NCI-H345 (cell line): ENCODE results near the gene TKFC.

Experiments used
- DNase-seq: peaks from one replicate; lab custom pipeline; 2025; lab: John Stamatoyannopoulos, UW

The TKFC gene, protein sequence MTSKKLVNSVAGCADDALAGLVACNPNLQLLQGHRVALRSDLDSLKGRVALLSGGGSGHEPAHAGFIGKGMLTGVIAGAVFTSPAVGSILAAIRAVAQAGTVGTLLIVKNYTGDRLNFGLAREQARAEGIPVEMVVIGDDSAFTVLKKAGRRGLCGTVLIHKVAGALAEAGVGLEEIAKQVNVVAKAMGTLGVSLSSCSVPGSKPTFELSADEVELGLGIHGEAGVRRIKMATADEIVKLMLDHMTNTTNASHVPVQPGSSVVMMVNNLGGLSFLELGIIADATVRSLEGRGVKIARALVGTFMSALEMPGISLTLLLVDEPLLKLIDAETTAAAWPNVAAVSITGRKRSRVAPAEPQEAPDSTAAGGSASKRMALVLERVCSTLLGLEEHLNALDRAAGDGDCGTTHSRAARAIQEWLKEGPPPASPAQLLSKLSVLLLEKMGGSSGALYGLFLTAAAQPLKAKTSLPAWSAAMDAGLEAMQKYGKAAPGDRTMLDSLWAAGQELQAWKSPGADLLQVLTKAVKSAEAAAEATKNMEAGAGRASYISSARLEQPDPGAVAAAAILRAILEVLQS

DNA sequence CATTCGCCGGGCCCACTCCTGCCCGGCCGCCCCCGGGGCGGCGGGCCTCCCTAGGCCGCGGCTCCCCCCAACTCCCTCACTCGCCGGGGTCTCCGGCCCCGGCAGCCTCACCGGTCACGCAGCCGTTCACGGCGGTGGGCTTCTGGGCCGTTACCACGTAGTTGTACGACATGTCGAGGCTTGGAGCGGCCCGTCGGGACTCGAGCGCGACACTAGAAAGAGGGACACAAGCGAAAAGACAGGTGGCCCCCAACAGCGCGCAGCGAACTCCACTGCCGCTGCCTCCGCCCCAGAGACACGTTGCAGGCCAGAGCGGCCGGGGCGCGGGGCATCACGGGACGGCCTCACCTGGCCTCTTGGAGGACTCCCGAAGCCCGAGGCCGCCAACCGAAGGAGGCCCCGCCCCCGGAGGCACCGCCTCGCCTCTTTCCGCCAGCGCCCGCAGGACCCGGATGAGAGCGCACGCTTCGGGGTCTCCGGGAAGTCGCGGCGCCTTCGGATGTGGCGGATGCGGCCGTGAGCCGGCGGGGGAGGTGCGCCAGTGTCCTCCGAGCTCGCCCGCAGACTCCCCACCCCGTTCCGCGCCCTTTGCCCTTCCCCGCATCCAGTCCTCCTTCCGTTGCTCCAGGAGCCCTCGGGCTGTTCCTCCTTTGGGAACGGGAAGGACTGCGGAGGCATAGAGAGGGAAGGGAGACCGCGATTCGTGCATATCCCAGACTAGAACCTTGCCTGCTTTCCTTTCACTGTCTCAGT lies at the start of gene TKFC, which contains the start of gene DDB1:
Gene TKFC (plus strand): TSS at position 432 of the 753 bp plus-strand sequence. CDS start 1,501 bp downstream, outside the sequence.
Gene DDB1 (minus strand): TSS at position 309 of the 753 bp plus-strand sequence. CDS start 137 bp downstream, at position 172.
- peak; percentile 96 for DNase-seq

DNA sequence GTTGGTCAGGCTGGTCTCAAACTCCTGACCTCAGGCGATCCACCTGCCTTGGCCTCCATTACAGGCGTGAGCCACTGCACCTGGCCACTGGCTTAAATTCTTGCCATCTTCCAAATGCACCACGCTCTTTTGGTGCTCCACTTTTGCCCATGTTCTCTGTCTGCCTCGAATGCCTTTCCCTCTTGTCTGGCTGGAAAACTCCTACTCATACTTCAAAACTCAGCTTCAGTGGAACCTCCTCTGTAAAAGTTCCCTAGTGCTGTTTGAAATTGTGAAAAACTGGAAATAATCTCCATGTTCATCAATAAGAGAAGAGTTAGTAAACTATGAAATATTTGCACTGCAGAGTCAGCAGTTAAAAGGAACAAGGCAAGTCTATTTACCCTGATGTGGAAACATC lies 49.4 kb upstream of the TKFC start:
- no peak for DNase-seq

DNA sequence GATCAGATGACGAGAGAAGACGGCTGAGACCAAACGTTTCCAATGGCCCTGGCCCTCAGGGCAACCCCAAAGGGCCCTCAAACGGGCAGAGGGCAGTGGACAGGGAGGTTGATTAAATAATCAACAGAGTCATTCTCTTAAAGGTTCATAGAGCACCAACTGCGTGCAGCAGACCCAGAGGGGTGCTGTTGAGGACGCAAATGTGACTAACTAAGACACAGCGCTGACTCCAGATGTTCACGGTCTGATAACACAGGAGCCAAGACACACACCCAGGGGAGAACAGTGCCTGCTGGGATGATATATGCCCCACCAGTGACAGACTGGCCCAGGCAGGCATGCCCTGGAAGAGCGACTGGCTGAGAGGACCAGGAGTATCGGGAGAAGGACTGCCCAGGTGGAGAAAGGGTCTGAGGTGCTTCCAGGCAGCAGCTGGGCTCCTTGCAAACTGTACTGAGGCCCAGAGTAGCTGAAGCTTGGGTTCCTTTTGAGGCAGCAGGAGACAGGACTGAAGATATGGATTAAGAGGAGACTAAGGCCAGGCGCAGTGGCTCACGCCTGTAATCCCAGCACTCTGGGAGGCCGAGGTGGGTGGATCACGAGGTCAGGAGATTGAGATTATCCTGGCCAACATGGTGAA lies 45.6 kb upstream of the TKFC start:
- no peak for DNase-seq

DNA sequence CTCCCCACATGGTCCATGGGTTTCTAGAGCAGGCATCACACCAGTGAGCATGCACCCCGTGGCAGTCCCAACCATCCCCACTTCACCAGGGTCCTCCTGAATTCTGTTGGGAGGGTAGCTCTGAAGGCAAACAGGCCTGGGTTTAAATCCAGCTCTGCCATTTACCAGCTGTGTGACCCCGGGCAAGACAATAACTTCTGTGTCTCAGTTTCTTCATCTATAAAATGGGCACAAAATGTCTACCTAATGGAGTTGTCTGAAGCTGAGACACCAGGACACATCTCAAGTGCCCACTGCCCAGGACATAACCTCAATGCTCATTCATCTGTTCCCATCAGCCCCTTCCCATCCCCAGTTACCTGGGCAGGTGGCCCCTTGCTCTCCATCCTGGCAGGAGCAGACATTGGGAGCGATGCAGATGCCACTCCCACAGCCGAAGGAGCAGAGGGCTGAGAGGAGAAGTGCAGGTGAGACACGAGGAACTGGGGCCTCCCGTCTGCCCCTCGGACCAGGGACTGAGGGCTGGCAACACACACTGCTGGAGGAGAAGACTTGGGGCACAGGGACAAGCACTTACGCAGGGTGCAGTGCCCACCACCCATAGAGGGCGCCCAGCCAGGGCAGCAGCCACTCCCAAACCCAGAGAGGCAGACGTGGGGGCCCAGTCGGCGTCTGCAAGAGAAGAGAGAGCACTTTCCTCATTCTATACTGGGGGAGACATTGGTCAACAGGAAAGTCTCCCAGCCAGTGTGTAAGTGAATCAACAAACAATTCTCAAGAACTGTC lies 41.9 kb upstream of the TKFC start:
- DNase-seq: no peak

DNA sequence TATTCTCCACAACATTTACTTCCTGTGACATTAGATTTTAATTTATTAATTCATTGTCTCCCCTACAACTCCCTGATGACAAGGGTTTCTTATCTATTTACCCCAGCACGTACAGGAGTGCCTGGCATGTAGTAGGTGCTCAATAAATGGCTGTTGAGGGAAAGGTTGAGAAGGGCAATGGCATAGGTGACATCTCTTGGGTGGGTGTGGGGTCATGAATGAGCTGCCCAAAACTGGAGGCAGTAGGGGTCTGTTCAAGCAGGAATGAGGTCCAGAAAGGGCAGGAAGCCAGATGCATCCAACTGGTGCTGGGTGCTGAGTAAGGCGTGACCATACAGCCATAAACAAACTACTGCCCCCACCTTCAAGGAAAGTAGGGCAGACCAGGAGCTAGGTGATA lies 40.7 kb upstream of the TKFC start:
- DNase-seq: no peak

DNA sequence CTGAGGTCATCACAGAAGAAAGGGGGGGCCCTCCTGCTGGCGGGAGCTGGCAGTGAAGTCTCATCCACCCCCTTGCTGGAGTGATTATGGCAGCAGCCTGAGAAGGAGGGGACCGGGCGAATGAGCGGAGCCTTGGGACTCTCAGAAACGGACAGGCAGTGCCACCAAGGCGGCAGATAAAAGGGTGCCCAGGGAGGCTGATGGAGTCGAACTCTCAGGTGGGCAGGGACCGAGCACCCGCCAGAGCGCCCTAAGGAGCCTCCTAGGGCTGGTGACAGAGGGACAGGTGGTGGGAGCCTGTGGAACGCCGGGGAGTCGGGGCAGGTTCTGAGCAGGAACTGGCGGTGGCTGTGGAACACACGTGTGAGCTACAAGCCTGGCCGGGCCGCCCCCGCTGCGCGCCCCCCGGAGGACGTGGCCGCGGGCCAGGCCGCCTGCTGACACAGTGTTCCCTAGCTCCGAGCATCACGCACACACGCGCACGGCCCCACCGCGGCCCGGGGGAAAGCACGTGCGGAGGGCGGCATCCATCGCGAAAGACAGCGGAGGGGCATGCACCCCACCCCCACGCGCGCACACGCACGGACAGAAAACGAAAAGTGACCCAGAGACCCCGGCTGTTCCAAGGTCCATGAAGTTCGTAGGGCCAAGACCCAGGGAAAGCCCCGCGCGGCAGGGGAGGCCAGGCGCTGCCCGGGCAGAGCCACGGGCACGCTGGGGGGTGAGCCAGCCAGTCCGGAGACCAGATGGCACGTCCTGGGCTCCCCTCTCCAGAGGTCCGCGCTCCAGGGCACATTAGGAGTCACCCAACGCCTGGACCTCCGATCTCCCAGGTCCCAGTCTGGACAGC lies 38.9 kb upstream of the TKFC start:
- DNase-seq: peak; percentile 82

DNA sequence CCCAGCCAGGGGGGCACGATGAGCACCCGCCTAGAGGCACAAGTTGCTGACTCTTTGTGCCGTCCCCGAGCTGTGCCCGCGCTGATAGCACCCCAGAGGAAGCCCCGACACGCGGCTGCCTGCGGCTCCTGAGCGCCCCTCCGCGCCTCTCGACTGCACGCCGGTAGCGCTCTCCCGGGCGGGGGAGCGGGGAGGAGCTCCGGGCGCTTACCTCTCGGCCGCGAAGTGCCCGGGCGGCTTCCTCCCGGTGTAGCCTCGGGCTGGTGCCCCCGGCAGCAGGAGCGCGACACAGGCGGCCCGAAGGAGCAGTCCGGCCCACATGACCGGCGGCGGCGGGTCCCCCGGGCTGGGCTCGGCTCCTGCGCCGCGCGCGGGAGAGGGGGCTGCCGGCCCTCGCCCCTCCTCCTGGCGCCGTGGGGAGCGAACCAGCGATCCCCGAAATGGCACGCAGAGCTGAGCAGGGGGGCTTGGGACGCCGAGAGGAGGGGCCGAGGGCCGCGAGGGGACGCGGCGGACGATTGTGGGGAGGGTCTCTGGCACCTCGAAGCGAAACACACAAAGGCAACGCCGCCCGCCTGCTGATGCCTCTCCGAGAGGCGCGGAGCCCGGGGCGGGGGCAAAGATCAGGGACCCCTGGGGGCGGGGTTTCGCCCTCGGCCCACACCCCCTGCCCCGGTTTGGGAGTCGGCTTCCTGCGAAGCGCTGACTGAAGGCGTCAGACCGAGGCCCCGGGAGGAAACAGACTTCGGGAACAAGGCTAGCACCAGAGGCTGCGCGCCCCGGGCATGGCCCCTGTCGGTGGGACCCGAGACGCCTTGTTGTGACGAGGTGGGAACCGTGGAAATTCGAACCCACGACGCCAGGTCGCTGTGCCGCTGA lies 38.1 kb upstream of the TKFC start, which contains the start of gene VWCE:
Gene VWCE (minus strand): TSS at position 600 of the 879 bp plus-strand sequence. CDS start 279 bp downstream, at position 321.
- peak; percentile 75 for DNase-seq

DNA sequence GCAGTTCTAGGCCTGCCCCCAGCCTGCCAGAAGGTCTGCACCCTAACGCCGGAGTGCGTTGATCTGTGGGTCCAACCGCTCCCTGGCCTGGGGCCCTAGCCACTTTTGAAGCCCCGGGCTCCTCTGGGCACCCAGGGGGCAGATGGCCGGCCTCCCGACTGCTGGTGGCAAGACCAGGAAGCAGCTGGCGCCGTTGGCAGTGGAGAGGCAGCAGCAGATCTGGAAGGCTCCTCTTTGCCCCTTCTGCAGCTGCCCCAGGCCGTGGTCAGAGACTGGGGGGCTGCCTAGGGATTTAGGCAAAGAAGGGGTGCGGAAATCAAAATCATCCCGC lies 37.5 kb upstream of the TKFC start:
- no peak for DNase-seq

DNA sequence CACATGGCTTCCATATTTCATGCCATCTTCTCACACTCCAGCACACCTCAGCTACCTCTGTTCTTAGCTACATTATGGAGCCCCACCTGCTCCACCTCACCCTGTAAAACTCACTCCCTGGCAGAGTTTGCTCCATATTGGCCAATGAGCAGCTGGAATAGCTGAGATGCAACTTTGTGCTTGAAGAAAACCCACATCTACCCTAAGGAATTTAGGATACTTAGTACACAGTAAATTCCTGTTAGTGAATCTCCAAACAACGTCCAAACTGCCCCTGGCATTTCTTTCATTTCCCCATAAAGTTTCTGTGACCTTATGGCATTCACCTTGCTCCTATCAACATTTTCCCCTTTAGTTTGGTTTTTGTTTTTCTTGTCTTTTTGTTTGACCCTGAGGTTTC lies 35.7 kb upstream of the TKFC start:
- no peak for DNase-seq

DNA sequence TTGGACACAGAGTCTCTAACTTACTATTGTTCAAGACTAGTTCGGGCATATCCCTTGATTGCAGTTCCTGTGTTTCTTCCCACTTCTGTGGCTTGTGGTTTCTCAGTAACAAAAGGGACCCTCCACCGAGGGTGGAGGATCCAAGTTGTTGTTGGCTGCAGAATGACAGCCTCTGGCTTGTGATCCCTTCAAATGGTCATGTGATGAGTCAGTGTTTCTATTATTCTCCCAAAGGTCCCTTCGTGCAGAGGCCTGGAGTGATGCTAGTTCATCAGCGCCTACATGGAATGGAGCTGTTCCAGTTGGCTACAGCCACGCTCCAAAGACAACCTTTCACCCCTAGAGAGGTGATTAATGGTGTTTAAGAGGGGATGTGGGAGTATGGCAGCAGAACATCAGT lies 35.3 kb upstream of the TKFC start:
- no peak for DNase-seq

DNA sequence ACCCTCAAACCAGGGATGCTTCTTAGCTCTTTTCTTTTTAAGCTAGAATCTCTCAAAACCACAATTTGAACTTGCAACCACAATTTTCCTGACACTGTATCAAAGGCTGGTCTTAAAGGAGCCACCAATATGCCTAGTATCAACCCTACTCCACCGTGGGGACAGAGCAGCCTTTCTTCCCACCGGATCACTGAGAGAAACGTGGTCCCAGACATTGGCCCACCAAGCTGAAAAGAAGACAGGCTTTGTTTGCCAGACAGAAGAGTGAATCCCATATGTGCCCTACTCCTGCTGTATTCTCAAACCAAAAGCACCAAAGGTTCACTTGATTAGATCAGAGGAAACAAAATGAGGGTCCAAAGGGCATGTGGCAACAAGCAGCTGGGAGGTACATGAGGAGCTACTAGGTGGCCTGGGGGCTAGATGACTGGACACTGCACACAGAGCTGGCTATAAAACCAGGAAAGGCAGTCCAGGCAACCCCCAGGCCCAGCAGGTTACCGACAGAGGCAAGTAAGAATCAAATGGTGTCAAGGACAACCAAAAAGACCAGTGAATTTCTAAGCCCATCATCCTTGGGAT lies 34.3 kb upstream of the TKFC start:
- DNase-seq: no peak

DNA sequence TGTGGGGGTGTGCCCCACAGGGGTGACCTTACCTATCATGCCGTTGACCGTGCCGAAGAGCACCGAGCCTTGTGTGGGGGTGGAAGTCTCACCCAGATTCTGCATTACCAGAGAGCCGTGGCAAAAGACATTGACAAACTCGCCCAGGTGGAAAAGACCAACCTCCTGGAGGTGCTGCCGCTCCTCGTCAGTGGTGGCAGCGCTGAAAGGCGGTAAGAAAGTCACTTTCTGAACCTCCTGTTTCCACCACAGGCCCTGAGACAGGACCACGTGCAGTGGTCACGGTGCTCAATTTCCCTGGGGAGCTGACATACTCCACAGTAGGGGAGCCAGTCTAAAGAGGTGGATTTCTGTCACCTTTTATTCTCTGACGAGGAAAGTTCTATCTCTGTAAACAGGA lies 30.5 kb upstream of the TKFC start:
- no peak for DNase-seq

DNA sequence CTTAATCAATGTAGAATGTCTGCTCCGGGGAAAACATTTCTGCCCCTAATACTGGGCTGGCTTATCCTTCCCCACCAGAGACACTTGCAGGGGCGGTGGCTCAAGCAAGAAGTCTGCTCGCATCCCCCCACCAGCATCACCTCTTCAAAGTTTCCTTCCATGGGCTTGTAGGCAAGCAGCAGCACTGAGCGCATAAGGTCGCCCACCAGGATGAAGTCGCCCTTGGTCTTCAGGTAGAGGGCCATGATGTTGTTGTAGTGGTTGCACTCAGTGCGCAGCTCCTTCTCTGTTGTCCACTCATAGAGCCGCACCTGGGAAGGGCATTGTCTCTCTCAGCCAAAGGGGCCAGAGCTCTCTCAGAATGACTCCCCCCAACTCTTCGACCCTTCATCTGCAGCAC lies 29.3 kb upstream of the TKFC start:
- DNase-seq: no peak

DNA sequence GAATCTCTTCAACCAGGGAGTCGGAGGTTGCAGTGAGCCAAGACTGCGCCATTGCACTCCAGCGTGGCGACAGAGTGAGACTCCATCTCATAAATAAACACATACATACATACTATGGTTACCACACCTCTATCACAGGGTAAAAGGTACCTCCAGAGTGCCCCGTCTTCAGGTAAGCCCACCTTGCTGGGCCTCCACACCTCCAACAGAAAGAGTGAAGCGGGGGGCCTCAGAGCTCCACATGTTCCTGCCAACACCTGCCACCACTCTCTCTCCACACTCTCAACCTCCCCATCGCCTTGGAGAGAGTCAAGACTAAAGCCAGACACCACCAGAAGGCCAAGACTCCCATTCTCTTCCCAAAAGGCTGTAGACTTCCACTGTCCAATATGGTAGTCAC lies 27.6 kb upstream of the TKFC start:
- DNase-seq: no peak

DNA sequence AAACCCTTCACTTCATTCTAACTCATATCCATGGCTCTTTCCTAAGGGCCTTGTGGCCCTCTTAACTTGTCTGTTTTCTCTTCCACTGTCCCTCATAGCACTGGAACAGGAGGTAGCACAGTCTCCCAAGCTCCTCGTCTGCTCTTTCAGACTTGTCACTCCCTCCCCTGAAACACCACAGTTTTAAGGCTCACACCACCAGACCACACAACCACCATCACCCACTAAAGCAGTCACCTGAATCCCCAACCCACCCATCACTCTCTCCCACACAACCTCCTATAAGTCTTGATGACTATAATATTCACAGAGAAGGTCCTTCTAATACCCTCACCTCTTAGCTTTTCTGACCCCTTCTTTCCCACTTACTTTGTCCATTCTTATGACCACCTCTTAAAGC lies 26.8 kb upstream of the TKFC start:
- DNase-seq: no peak

DNA sequence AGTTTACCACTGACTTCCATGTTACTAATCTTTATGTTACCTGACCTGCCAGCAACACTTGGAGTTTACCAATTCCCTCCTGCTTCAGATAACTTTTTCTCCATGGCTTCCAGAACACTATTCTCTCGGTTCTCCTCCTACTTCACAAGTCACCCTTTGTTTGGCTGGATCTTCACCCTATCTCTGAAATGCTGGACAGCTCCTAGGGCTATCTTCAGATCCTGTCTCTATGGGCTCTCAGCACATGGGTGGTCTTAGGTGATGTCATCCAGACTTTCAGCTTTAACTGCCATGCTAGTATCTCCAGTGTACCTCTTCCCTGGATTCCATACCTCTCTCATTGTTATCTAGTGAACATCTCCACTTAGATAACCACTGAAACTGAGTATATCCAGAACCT lies 25.7 kb upstream of the TKFC start:
- no peak for DNase-seq

DNA sequence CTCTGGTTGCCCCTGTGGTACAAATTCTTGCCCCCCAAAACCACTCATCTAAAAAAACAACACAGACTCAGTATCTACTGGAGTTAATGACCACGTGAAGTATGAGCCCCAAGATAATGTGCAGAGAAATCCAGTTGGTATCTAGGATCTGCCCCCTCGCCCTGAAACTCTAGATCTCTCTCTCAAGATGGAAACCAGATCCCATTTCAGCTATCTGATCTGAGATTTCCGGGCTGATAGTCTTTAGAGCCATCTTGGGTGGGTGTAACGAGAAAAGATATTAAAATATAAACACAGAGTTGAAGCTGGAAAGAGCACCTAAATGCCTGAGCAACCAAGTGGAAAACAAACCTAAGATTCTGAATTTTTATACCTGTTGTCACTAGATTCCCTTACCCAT lies 23.9 kb upstream of the TKFC start:
- no peak for DNase-seq

DNA sequence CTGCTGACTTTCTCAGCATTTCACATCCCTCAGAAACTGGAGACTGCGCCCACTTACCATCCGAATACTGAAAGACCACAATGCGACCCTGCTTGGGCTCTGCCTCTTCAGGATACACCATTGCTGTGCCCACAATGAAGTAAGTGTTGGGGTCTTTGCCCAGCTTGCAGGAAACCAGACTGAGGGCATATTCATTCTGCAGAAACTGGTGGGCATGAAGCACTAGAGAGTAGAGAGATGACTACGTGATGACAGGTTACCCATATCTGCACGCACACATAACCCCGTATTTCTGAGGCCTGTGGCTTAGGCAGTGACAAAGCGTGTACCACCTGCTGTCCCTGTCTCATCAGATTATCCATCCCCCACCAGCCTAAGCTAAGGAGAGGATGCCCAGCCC lies 23.3 kb upstream of the TKFC start:
- no peak for DNase-seq

DNA sequence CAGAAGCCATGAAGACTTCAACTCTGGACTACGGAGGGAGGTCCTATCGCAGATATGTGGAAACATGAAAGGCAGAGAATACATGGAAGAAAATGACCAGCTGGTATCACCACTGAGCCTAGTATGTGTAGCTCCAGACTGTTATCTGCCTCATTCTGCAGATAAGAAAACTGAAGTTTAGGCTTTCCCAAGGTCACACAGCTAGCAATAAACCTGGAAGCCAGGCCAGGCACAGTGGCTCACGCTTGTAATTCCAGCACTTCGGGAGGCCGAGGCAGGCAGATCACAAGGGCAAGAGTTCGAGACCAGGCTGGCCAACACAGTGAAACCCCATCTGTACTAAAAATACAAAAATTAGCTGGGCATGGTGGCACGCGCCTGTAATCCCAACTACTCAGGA lies 22.3 kb upstream of the TKFC start:
- no peak for DNase-seq
